GM23248 (cell line): ENCODE measurements around the gene SSR1. TPM values are rescaled to one million over a fixed set of nuclear protein-coding genes. Genes with fewer than 3 reads are reported as not detected.

ENCODE experiments used
- DNase-seq: peaks from one replicate; pipeline ENCODE4 v3.0.0-alpha.2; 2015
- H2AFZ ChIP-seq: fragments of 200-600 bp; sonication (generic); 2 replicates; pipeline ENCODE4 v1.6.1; 2016; ENCODE audit warnings: antibody characterized with exemption
- H3F3A ChIP-seq: fragments of 200-600 bp; sonication (generic); 2 replicates; pipeline ENCODE4 v1.6.1; 2016; ENCODE audit warnings: mild to moderate bottlenecking, antibody characterized with exemption, mixed run types; ENCODE audit not compliant: insufficient read depth
- H3K27ac ChIP-seq: fragments of 200-600 bp; sonication (generic); 2 replicates; pipeline ENCODE4 v1.5.1; 2016; ENCODE audit warnings: mild to moderate bottlenecking
- H3K27me3 ChIP-seq: fragments of 200-600 bp; sonication (generic); replicated peaks from 2 replicates; pipeline ENCODE4 v1.6.1; 2016; ENCODE audit warnings: mild to moderate bottlenecking; ENCODE audit not compliant: insufficient read depth
- H3K36me3 ChIP-seq: fragments of 200-600 bp; sonication (generic); 2 replicates; pipeline ENCODE4 v1.6.1; 2016; ENCODE audit warnings: low read depth, mild to moderate bottlenecking
- H3K4me1 ChIP-seq: fragments of 200-600 bp; sonication (generic); 2 replicates; pipeline ENCODE4 v1.6.1; 2016; ENCODE audit warnings: mild to moderate bottlenecking; ENCODE audit not compliant: insufficient read depth
- H3K4me2 ChIP-seq: fragments of 200-600 bp; sonication (generic); one replicate; pipeline ENCODE4 v1.6.1; 2016; ENCODE audit warnings: mild to moderate bottlenecking; ENCODE audit not compliant: unreplicated experiment
- H3K4me3 ChIP-seq: fragments of 200-600 bp; sonication (generic); 2 replicates; pipeline ENCODE4 v1.5.1; 2016; ENCODE audit warnings: mild to moderate bottlenecking
- H3K79me2 ChIP-seq: fragments of 200-600 bp; sonication (generic); 2 replicates; pipeline ENCODE4 v1.6.1; 2016; ENCODE audit warnings: mild to moderate bottlenecking; ENCODE audit not compliant: insufficient read depth
- H3K9ac ChIP-seq: fragments of 200-600 bp; sonication (generic); 2 replicates; pipeline ENCODE4 v1.6.1; 2016; ENCODE audit warnings: mild to moderate bottlenecking
- H3K9me2 ChIP-seq: fragments of 200-600 bp; sonication (generic); 2 replicates; pipeline ENCODE4 v1.6.1; 2016; ENCODE audit warnings: mixed run types, mild to moderate bottlenecking, moderate library complexity; ENCODE audit not compliant: insufficient read depth
- H3K9me3 ChIP-seq: fragments of 200-600 bp; sonication (generic); one replicate; pipeline ENCODE4 v1.6.1; 2017; ENCODE audit warnings: low read depth
- H4K20me1 ChIP-seq: fragments of 200-600 bp; sonication (generic); 2 replicates; pipeline ENCODE4 v1.6.0; 2016; ENCODE audit not compliant: insufficient read depth
- EZH2 ChIP-seq: fragments of 200-600 bp; sonication (generic); IDR thresholded peaks from 2 replicates; pipeline ENCODE4 v1.6.1; 2018; ENCODE audit warnings: antibody characterized with exemption, mild to moderate bottlenecking; ENCODE audit not compliant: insufficient read depth, poor library complexity, severe bottlenecking
- EZH2phosphoT487 ChIP-seq: fragments of 200-600 bp; sonication (generic); IDR thresholded peaks from 2 replicates; pipeline ENCODE4 v1.6.1; 2018; ENCODE audit warnings: antibody characterized with exemption, moderate library complexity, mild to moderate bottlenecking, low read depth; ENCODE audit not compliant: insufficient read depth
- WGBS, 2 experiments: methylation state at CpG; one replicate each; pipeline ENCODE4 v1.1.6; 2015 to 2017; ENCODE audit warnings: low lambda C conversion rate in 2 of 2, low coverage in 1 of 2; ENCODE audit errors: missing lambda C conversion rate in 2 of 2; 5-methylcytosine and 5-hydroxymethylcytosine counted together
- in situ Hi-C: fragments of 300-500 bp; cut with MboI; formaldehyde crosslinking; loops from 2 replicates; pipeline ENCODE4 v1.15.0; 2020
- polyA plus RNA-seq: library from polyadenylated mRNA; unstranded; fragments of >200 nt; fragmentation: Nextera tagmentation; extraction: Ambion mirVana; gene quantifications from 2 replicates; pipeline ENCODE4 v1.2.1, GENCODE V29; 2016
- total RNA-seq: library from RNA; depleted of rRNA; stranded (reverse); fragments of >200 nt; shearing (Covaris generic); gene quantifications from 2 replicates; pipeline ENCODE4 v1.2.3, GENCODE V29; 2014

The SSR1 gene
- total and polyA plus RNA-seq, 2 experiments from 2014 or later = 180 to 241 TPM

GRCh38 chr6:7309050-7309449 is 3.9 kb downstream of the SSR1 start:
- Histone ChIP-seq H3K36me3 (peaks cover 49% of the 10 kb centered on the region), H4K20me1 (no peaks in the 10 kb centered on the region)
- WGBS, 2 experiments = 97 to 99% methylated on average over 5 of the region's 5 CpGs

GRCh38 chr6:7307533-7307932 is 5.5 kb downstream of the SSR1 start:
- 86 to 91% methylated on average over 5 of the region's 5 CpGs for WGBS, 2 experiments
- Histone ChIP-seq H2AFZ (no peak overlapping the region), H3F3A (peaks cover 20% of the 10 kb centered on the region), H3K4me1 (peaks cover 23% of the 10 kb centered on the region; the same call in 1 of the 2 replicates), H3K27me3 (no peaks in the 10 kb centered on the region), H4K20me1 (no peaks in the 10 kb centered on the region), H3K4me2 (no peak overlapping the region), H3K4me3 (no peak overlapping the region), H3K9me2 (no peaks in the 10 kb centered on the region), H3K79me2 (peaks cover 100% of the 10 kb centered on the region), H3K36me3 (peaks cover 59% of the 10 kb centered on the region), H3K9me3 (no peaks in the 10 kb centered on the region), H3K27ac (no peak overlapping the region), H3K9ac (no peak overlapping the region)
- TF ChIP-seq EZH2phosphoT487 = no peak
- TF ChIP-seq EZH2 = no peak
- no peak for DNase-seq
- in situ Hi-C loops = loop anchor here (5.0 kb wide), 1 partner anchor 305 kb away; no protein-coding TSS in a partner anchor

More at GRCh38 chr6:7309050-7309449, 3.9 kb downstream of the SSR1 start:
- H3K27me3 ChIP-seq = no peaks in the 10 kb centered on the region
- H3K4me2 ChIP-seq = no peak overlapping the region
- peaks cover 23% of the 10 kb centered on the region for H3F3A ChIP-seq
- no peak for TF ChIP-seq EZH2phosphoT487
- no peak for TF ChIP-seq EZH2
- peaks cover 28% of the 10 kb centered on the region for H3K4me1 ChIP-seq
- H2AFZ ChIP-seq = no peak overlapping the region
- no peak overlapping the region for H3K27ac ChIP-seq
- no peak overlapping the region for H3K4me3 ChIP-seq
- in situ Hi-C loops = loop anchor here (5.0 kb wide), 1 partner anchor 303 kb away; no protein-coding TSS in a partner anchor
- peak overlapping the region; percentile 30; the same call in 1 of the 2 replicates for H3K9ac ChIP-seq
- H3K9me2 ChIP-seq = no peaks in the 10 kb centered on the region
- H3K79me2 ChIP-seq = peaks cover 88% of the 10 kb centered on the region
- H3K9me3 ChIP-seq = no peaks in the 10 kb centered on the region
- no peak for DNase-seq

GRCh38 chr6:7304821-7305220 is 8.2 kb downstream of the SSR1 start:
- Histone ChIP-seq H3F3A (peaks cover 18% of the 10 kb centered on the region), H3K9me3 (no peaks in the 10 kb centered on the region), H3K27me3 (no peaks in the 10 kb centered on the region), H3K4me2 (no peak overlapping the region), H2AFZ (no peak overlapping the region), H3K4me1 (peaks cover 8% of the 10 kb centered on the region; the same call in 1 of the 2 replicates), H3K9me2 (no peaks in the 10 kb centered on the region), H4K20me1 (no peaks in the 10 kb centered on the region), H3K36me3 (peaks cover 81% of the 10 kb centered on the region), H3K27ac (no peak overlapping the region), H3K4me3 (no peak overlapping the region), H3K79me2 (peaks cover 100% of the 10 kb centered on the region), H3K9ac (no peak overlapping the region)
- DNase-seq = no peak
- WGBS, 2 experiments = 88 to 96% methylated on average over 1 of the region's 1 CpG
- in situ Hi-C loops = loop anchor here (5.0 kb wide), 1 partner anchor 307 kb away; no protein-coding TSS in a partner anchor
- no peak for TF ChIP-seq EZH2phosphoT487
- no peak for TF ChIP-seq EZH2

- Histone ChIP-seq H3K4me1 (no peaks in the 10 kb centered on the region), H3K4me2 (no peak overlapping the region), H3F3A (peaks cover 18% of the 10 kb centered on the region), H3K27ac (no peak overlapping the region), H4K20me1 (no peaks in the 10 kb centered on the region), H3K79me2 (peaks cover 99% of the 10 kb centered on the region), H2AFZ (no peak overlapping the region), H3K36me3 (peaks cover 82% of the 10 kb centered on the region), H3K9ac (no peak overlapping the region), H3K9me3 (no peaks in the 10 kb centered on the region), H3K4me3 (no peak overlapping the region), H3K27me3 (no peaks in the 10 kb centered on the region), H3K9me2 (no peaks in the 10 kb centered on the region)
- DNase-seq = no peak
- in situ Hi-C loops = no loop called here
- 87 to 90% methylated on average over 7 of the region's 7 CpGs for WGBS, 2 experiments
- no peak for TF ChIP-seq EZH2phosphoT487
- no peak for TF ChIP-seq EZH2
Measured at GRCh38 chr6:7301702-7302101, 11.3 kb downstream of the SSR1 start.
